IMR-90 (cell line): ENCODE data around the gene PHACTR3. TPM values are rescaled to one million over a fixed set of nuclear protein-coding genes. Genes with fewer than 3 reads are reported as not detected.

Experiments used
- ATAC-seq: fragments of 200-7000 bp; cut with Tn5 transposase; 2 replicates; pipeline ENCODE4 v1.9.1; 2020; ENCODE audit warnings: low read depth, mild to moderate bottlenecking, moderate library complexity
- BruUV-seq: library from RNA; stranded (reverse); fragments of 400-500 nt; replicated peaks from 2 replicates; lab custom pipeline; 2021; lab: Mats Ljungman, UMichigan
- CTCF ChIA-PET: fragments of 300-600 bp; formaldehyde crosslinking; extraction: SDS; loops from one replicate; lab custom pipeline; 2021; ENCODE audit warnings: antibody characterized with exemption; lab: Yijun Ruan, JAX
- POLR2A ChIA-PET: fragments of 300-600 bp; sonication (Branson Sonifier 250); formaldehyde crosslinking; loops from one replicate; lab custom pipeline; 2022; ENCODE audit warnings: antibody characterized with exemption; ENCODE audit not compliant: unreplicated experiment; lab: Charles Lee
- DNase-seq: peaks from one replicate; pipeline ENCODE4 v3.0.0; 2013
- H2AFZ ChIP-seq: replicated peaks from 2 replicates; pipeline ENCODE3; 2013; ENCODE audit warnings: low read length, mild to moderate bottlenecking; ENCODE audit not compliant: poor library complexity
- H2AK5ac ChIP-seq: 2 replicates; pipeline ENCODE4 v1.6.1; 2013; ENCODE audit warnings: low read depth, low read length, inconsistent platforms
- H2AK9ac ChIP-seq: replicated peaks from 2 replicates; pipeline ENCODE3; 2013; ENCODE audit warnings: mild to moderate bottlenecking, low read depth, low read length, moderate library complexity; ENCODE audit not compliant: poor library complexity
- H2BK120ac ChIP-seq: 2 replicates; pipeline ENCODE4 v1.6.1; 2013; ENCODE audit warnings: low read depth, low read length, inconsistent platforms
- H2BK15ac ChIP-seq: 3 replicates; pipeline ENCODE4 v1.6.1; 2013; ENCODE audit warnings: low read depth, low read length, inconsistent platforms
- H2BK20ac ChIP-seq: 2 replicates; pipeline ENCODE4 v1.6.1; 2013; ENCODE audit warnings: low read depth, mild to moderate bottlenecking, inconsistent platforms, low read length, moderate library complexity
- H2BK5ac ChIP-seq: 2 replicates; pipeline ENCODE4 v1.6.1; 2013; ENCODE audit warnings: mild to moderate bottlenecking, low read depth, low read length, inconsistent platforms; ENCODE audit not compliant: poor library complexity, severe bottlenecking
- H3K14ac ChIP-seq: replicated peaks from 2 replicates; pipeline ENCODE4 v1.6.1; 2013; ENCODE audit warnings: low read depth, low read length, inconsistent platforms
- H3K18ac ChIP-seq: 2 replicates; pipeline ENCODE4 v1.6.1; 2013; ENCODE audit warnings: low read depth, low read length, control low read depth
- H3K23ac ChIP-seq: 2 replicates; pipeline ENCODE4 v1.6.1; 2013; ENCODE audit warnings: low read depth, low read length, inconsistent platforms
- H3K27ac ChIP-seq: 2 replicates; pipeline ENCODE4 v1.5.1; 2013; ENCODE audit warnings: mild to moderate bottlenecking, control low read depth, low read length; ENCODE audit not compliant: insufficient read depth
- H3K27me3 ChIP-seq: 2 replicates; pipeline ENCODE4 v1.6.1; 2013; ENCODE audit warnings: low read length; ENCODE audit not compliant: control insufficient read depth, insufficient read depth
- H3K36me3 ChIP-seq: 2 replicates; pipeline ENCODE4 v1.6.1; 2013; ENCODE audit warnings: low read length, mixed read lengths; ENCODE audit not compliant: control insufficient read depth, insufficient read depth
- H3K4ac ChIP-seq: 2 replicates; pipeline ENCODE4 v1.6.1; 2013; ENCODE audit warnings: low read depth, low read length, inconsistent platforms
- H3K4me1 ChIP-seq: 2 replicates; pipeline ENCODE4 v1.6.1; 2013; ENCODE audit warnings: low read length, mixed read lengths; ENCODE audit not compliant: control insufficient read depth, insufficient read depth
- H3K4me2 ChIP-seq: 2 replicates; pipeline ENCODE4 v1.6.1; 2013; ENCODE audit warnings: low read depth, mild to moderate bottlenecking, control low read depth, low read length, moderate library complexity
- H3K4me3 ChIP-seq: 2 replicates; pipeline ENCODE4 v1.5.1; 2013; ENCODE audit warnings: low read depth, mild to moderate bottlenecking, control low read depth, low read length, moderate library complexity; ENCODE audit not compliant: insufficient read depth
- H3K56ac ChIP-seq: 2 replicates; pipeline ENCODE4 v1.6.1; 2013; ENCODE audit warnings: low read length, inconsistent platforms; ENCODE audit not compliant: insufficient read depth; ENCODE audit errors: extremely low read depth
- H3K79me1 ChIP-seq, 2 experiments: 2 replicates each; pipeline ENCODE4 v1.6.1; 2013; ENCODE audit warnings: low read length in 2 of 2, inconsistent platforms in 1 of 2, low read depth in 1 of 2
- H3K9ac ChIP-seq: 2 replicates; pipeline ENCODE4 v1.6.1; 2013; ENCODE audit warnings: low read depth, low read length, control low read depth
- H3K9me1 ChIP-seq: 2 replicates; pipeline ENCODE4 v1.6.1; 2013; ENCODE audit warnings: low read length, inconsistent platforms; ENCODE audit not compliant: insufficient read depth
- H3K9me3 ChIP-seq: 2 replicates; pipeline ENCODE4 v1.6.1; 2013; ENCODE audit warnings: low read length; ENCODE audit not compliant: control insufficient read depth, insufficient read depth
- H4K20me1 ChIP-seq: 2 replicates; pipeline ENCODE4 v1.6.1; 2013; ENCODE audit warnings: low read length, inconsistent platforms; ENCODE audit not compliant: insufficient read depth
- H4K5ac ChIP-seq: 2 replicates; pipeline ENCODE4 v1.6.1; 2013; ENCODE audit warnings: mild to moderate bottlenecking, low read depth, low read length, control low read depth
- H4K8ac ChIP-seq, 2 experiments: 2 replicates each; pipeline ENCODE4 v1.6.1; 2013; ENCODE audit warnings: low read depth in 2 of 2, low read length in 2 of 2, control low read depth in 1 of 2, inconsistent platforms in 1 of 2
- H4K91ac ChIP-seq: 2 replicates; pipeline ENCODE4 v1.6.1; 2013; ENCODE audit warnings: low read depth, low read length, inconsistent platforms; ENCODE audit not compliant: insufficient read depth
- BHLHE40 ChIP-seq: fragments of 150-350 bp; IDR thresholded peaks from 2 replicates; pipeline ENCODE4 v1.6.1; 2016; ENCODE audit warnings: mild to moderate bottlenecking, low read depth, low read length
- CEBPB ChIP-seq: IDR thresholded peaks from 2 replicates; pipeline ENCODE4 v1.6.1; 2012; ENCODE audit warnings: low read depth, low read length, improper control_type of control experiment
- CHD1 ChIP-seq: IDR thresholded peaks from 2 replicates; pipeline ENCODE4 v1.6.1; 2012; ENCODE audit warnings: low read depth, low read length, improper control_type of control experiment
- ELK1 ChIP-seq: fragments of 150-350 bp; IDR thresholded peaks from 2 replicates; pipeline ENCODE4 v1.6.1; 2016; ENCODE audit warnings: low read depth, mild to moderate bottlenecking, low read length, moderate library complexity, borderline replicate concordance
- FOS ChIP-seq: fragments of 150-350 bp; IDR thresholded peaks from 2 replicates; pipeline ENCODE4 v1.6.1; 2016; ENCODE audit warnings: low read depth, low read length
- MAFK ChIP-seq: IDR thresholded peaks from 2 replicates; pipeline ENCODE4 v1.6.1; 2012; ENCODE audit warnings: low read depth, low read length, improper control_type of control experiment
- MAZ ChIP-seq: IDR thresholded peaks from 2 replicates; pipeline ENCODE4 v1.6.1; 2012; ENCODE audit warnings: low read depth, mild to moderate bottlenecking, low read length, improper control_type of control experiment, moderate library complexity, borderline replicate concordance
- MXI1 ChIP-seq: IDR thresholded peaks from 2 replicates; pipeline ENCODE4 v1.6.1; 2012; ENCODE audit warnings: low read depth, mild to moderate bottlenecking, low read length, moderate library complexity, borderline replicate concordance
- NFE2L2 ChIP-seq: fragments of 150-350 bp; IDR thresholded peaks from 2 replicates; pipeline ENCODE4 v1.6.1; 2016; ENCODE audit warnings: low read depth, mild to moderate bottlenecking, low read length
- POLR2A ChIP-seq: IDR thresholded peaks from 2 replicates; pipeline ENCODE4 v1.6.1; 2012; ENCODE audit warnings: mild to moderate bottlenecking, low read depth, low read length
- RAD21 ChIP-seq: IDR thresholded peaks from 2 replicates; pipeline ENCODE4 v1.6.1; 2012; ENCODE audit warnings: low read length, improper control_type of control experiment
- RCOR1 ChIP-seq: IDR thresholded peaks from 2 replicates; pipeline ENCODE4 v1.6.1; 2012; ENCODE audit warnings: mild to moderate bottlenecking, low read length, improper control_type of control experiment; ENCODE audit not compliant: insufficient replicate concordance
- RFX5 ChIP-seq: IDR thresholded peaks from 2 replicates; pipeline ENCODE4 v1.8.0; 2012; ENCODE audit warnings: low read depth, mild to moderate bottlenecking, low read length, moderate library complexity
- SMC3 ChIP-seq: fragments of 150-350 bp; IDR thresholded peaks from 2 replicates; pipeline ENCODE4 v1.6.1; 2016; ENCODE audit warnings: low read depth, mild to moderate bottlenecking, antibody characterized with exemption, low read length, moderate library complexity
- USF2 ChIP-seq: fragments of 150-350 bp; IDR thresholded peaks from 2 replicates; pipeline ENCODE4 v1.6.1; 2017; ENCODE audit warnings: mild to moderate bottlenecking, antibody characterized with exemption, low read length, low read depth
- WGBS, 2 experiments: methylation state at CpG; one replicate each; pipeline versions ENCODE4 v1.1.5 to v1.1.7; 2013; ENCODE audit warnings: missing lambda C conversion rate in 2 of 2; ENCODE audit not compliant: insufficient read length in 1 of 2; ENCODE audit errors: extremely low coverage in 2 of 2; 5-methylcytosine and 5-hydroxymethylcytosine counted together
- dilution Hi-C: fragments of 300-500 bp; cut with HindIII; formaldehyde crosslinking; loops from one replicate; pipeline ENCODE4 v1.14.3; 2018; ENCODE audit warnings: low sequenced_read_pairs; ENCODE audit not compliant: unreplicated experiment
- in situ Hi-C: fragments of 300-500 bp; cut with MboI; formaldehyde crosslinking; loops from 3 replicates; pipeline ENCODE4 v1.14.3; 2019; ENCODE audit warnings: low sequenced_read_pairs, inconsistent platforms, mixed read lengths
- intact Hi-C: fragments of 100-400 bp; cut with micrococcal nuclease; formaldehyde crosslinking; loops from 2 replicates; pipeline ENCODE4 v1.10.0; 2022
- polyA plus RNA-seq, 3 experiments: library from polyadenylated mRNA; depleted of rRNA; stranded (reverse); fragments of >200 nt; gene quantifications; 2 replicates each; pipeline ENCODE4 v1.2.3, GENCODE V29; 2012; ENCODE audit warnings: low replicate concordance in 1 of 3
- total RNA-seq: library from RNA; depleted of rRNA; stranded (reverse); fragments of >200 nt; gene quantifications from 2 replicates; pipeline ENCODE4 v1.2.3, GENCODE V29; 2012
- TF ChIP-seq, protein P1 (sequence below): conservative IDR thresholded peaks from 2 replicates; pipeline ENCODE4 v1.5.1; 2012; ENCODE audit warnings: mild to moderate bottlenecking, low read depth, low read length, improper control_type of control experiment

PHACTR3 gene
- total and polyA plus RNA-seq, 2 of the 4 experiments (the other 2 are of a cell fraction) = not detected

GRCh38 chr20:59599941-59600340 is 4.4 kb upstream of the PHACTR3 start:
- in situ Hi-C loops = no loop called here
- H3K4me2 ChIP-seq = no peak overlapping the region
- CTCF ChIA-PET = no interaction called here

More at GRCh38 chr20:59599941-59600340, 4.4 kb upstream of the PHACTR3 start:
- no peak overlapping the region for H3K9ac ChIP-seq
- no peak overlapping the region for H4K8ac ChIP-seq
- intact Hi-C loops = no loop called here
- H3K27ac ChIP-seq = no peak overlapping the region
- no peaks in the 10 kb centered on the region for H3K9me1 ChIP-seq
- no peak overlapping the region for H2BK120ac ChIP-seq
- H4K91ac ChIP-seq = no peak overlapping the region
- POLR2A ChIA-PET = no interaction called here
- dilution Hi-C loops = no loop called here
- no peak for ATAC-seq
- no peak overlapping the region for H2AK5ac ChIP-seq
- TF ChIP-seq CHD1 (no peak), FOS (no peak), MAFK (no peak), RAD21 (no peak), POLR2A (no peak), RCOR1 (no peak), MAZ (no peak), CEBPB (no peak), SMC3 (no peak), RFX5 (no peak), NFE2L2 (no peak), MXI1 (no peak), BHLHE40 (no peak), USF2 (no peak), ELK1 (no peak)
- TF ChIP-seq, protein P1, sequence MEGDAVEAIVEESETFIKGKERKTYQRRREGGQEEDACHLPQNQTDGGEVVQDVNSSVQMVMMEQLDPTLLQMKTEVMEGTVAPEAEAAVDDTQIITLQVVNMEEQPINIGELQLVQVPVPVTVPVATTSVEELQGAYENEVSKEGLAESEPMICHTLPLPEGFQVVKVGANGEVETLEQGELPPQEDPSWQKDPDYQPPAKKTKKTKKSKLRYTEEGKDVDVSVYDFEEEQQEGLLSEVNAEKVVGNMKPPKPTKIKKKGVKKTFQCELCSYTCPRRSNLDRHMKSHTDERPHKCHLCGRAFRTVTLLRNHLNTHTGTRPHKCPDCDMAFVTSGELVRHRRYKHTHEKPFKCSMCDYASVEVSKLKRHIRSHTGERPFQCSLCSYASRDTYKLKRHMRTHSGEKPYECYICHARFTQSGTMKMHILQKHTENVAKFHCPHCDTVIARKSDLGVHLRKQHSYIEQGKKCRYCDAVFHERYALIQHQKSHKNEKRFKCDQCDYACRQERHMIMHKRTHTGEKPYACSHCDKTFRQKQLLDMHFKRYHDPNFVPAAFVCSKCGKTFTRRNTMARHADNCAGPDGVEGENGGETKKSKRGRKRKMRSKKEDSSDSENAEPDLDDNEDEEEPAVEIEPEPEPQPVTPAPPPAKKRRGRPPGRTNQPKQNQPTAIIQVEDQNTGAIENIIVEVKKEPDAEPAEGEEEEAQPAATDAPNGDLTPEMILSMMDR = no peak
- no peaks in the 10 kb centered on the region for H3K9me3 ChIP-seq
- no TSS peak for BruUV-seq
- no peak overlapping the region for H2BK5ac ChIP-seq
- no peak overlapping the region for H4K5ac ChIP-seq
- H3K23ac ChIP-seq = no peak overlapping the region
- H2BK20ac ChIP-seq = no peak overlapping the region
- H3K27me3 ChIP-seq = peaks cover 3% of the 10 kb centered on the region; the same call in 1 of the 2 replicates
- WGBS, 2 experiments = 50% methylated on average over 3 of the region's 3 CpGs; no CpG with 5 or more reads in 1 of the 2 experiments
- no peak overlapping the region for H3K4ac ChIP-seq
- H2BK15ac ChIP-seq = no peak overlapping the region
- H3K4me3 ChIP-seq = no peak overlapping the region
- no peak for DNase-seq
- no peak overlapping the region for H2AFZ ChIP-seq
- no peaks in the 10 kb centered on the region for H3K4me1 ChIP-seq
- no peaks in the 10 kb centered on the region for H3K36me3 ChIP-seq
- H4K20me1 ChIP-seq = no peaks in the 10 kb centered on the region
- no peak overlapping the region for H3K56ac ChIP-seq
- H3K18ac ChIP-seq = no peak overlapping the region
- H2AK9ac ChIP-seq = no peak overlapping the region
- H3K79me1 ChIP-seq = no peaks in the 10 kb centered on the region
- H3K14ac ChIP-seq = no peak overlapping the region
